K562 (cell line): ENCODE measurements around the gene SLC9A1. TPM values are rescaled to one million over a fixed set of nuclear protein-coding genes. Genes with fewer than 3 reads are reported as not detected.

Experiments used
- ASH1L ChIP-seq: fragments of 450-650 bp; IDR thresholded peaks from 2 replicates; pipeline ENCODE4 v1.6.1; 2018; ENCODE audit warnings: borderline replicate concordance, mild to moderate bottlenecking, low read depth; ENCODE audit not compliant: partially characterized antibody
- BRD4 ChIP-seq: fragments of 200-600 bp; sonication (generic); IDR thresholded peaks from 2 replicates; pipeline ENCODE4 v1.6.1; 2017; ENCODE audit warnings: inconsistent platforms
- CC2D1A ChIP-seq: fragments of 450-650 bp; IDR thresholded peaks from 2 replicates; pipeline ENCODE4 v1.6.1; 2017; ENCODE audit warnings: mild to moderate bottlenecking
- FIP1L1 ChIP-seq: fragments of 200-400 bp; formaldehyde crosslinking; IDR thresholded peaks from 2 replicates; pipeline ENCODE4 v1.6.1; 2018; ENCODE audit warnings: mild to moderate bottlenecking, low read depth, low read length; ENCODE audit not compliant: poor library complexity, severe bottlenecking
- FOS ChIP-seq: IDR thresholded peaks from 3 replicates; pipeline ENCODE4 v1.6.1; 2011; ENCODE audit not compliant: insufficient read length; ENCODE audit errors: extremely low read depth
- HCFC1 ChIP-seq: IDR thresholded peaks from 2 replicates; pipeline ENCODE4 v1.6.1; 2012; ENCODE audit warnings: low read depth, low read length, improper control_type of control experiment
- HDAC2 ChIP-seq: fragments of 450-650 bp; IDR thresholded peaks from 2 replicates; pipeline ENCODE4 v1.6.1; 2016; ENCODE audit warnings: mild to moderate bottlenecking
- MYBL2 ChIP-seq, 2 experiments: fragments of 450-650 bp in 1 of 2; sonication (generic) in 1 of 2; formaldehyde crosslinking in 1 of 2; IDR thresholded peaks; 2 replicates each; pipeline versions ENCODE4 v1.6.1 to v1.8.1; 2017 to 2022; ENCODE audit warnings: borderline replicate concordance in 1 of 2, inconsistent platforms in 1 of 2, low read depth in 1 of 2, mild to moderate bottlenecking in 1 of 2, missing genetic modification reagents in 1 of 2, moderate library complexity in 1 of 2
- NCOR1 ChIP-seq: fragments of 450-650 bp; IDR thresholded peaks from 2 replicates; pipeline ENCODE4 v1.6.1; 2016; ENCODE audit warnings: mild to moderate bottlenecking, moderate library complexity
- NFIX ChIP-seq: fragments of 250-450 bp; sonication (Bioruptor Pico); IDR thresholded peaks from 2 replicates; pipeline ENCODE4 v1.4.0; 2020; ENCODE audit warnings: low read depth, mild to moderate bottlenecking, moderate library complexity
- NONO ChIP-seq, 2 experiments: fragments of 200-400 bp in 1 of 2; fragments of 450-650 bp in 1 of 2; formaldehyde crosslinking in 1 of 2; IDR thresholded peaks; 2 replicates each; pipeline ENCODE4 v1.6.1; 2017; ENCODE audit warnings: low read depth in 2 of 2, mild to moderate bottlenecking in 2 of 2, moderate library complexity in 2 of 2, low read length in 1 of 2
- POLR3A ChIP-seq: IDR thresholded peaks from 2 replicates; pipeline ENCODE4 v1.6.1; 2011; ENCODE audit warnings: borderline replicate concordance, mild to moderate bottlenecking, moderate library complexity; ENCODE audit not compliant: insufficient read length, insufficient read depth; ENCODE audit errors: extremely low read depth
- RNF2 ChIP-seq: sonication (generic); IDR thresholded peaks from 2 replicates; pipeline ENCODE4 v1.6.1; 2016
- SAFB ChIP-seq: fragments of 200-400 bp; formaldehyde crosslinking; IDR thresholded peaks from 2 replicates; pipeline ENCODE4 v1.6.1; 2017; ENCODE audit warnings: low read depth, low read length, borderline replicate concordance
- SMAD4 ChIP-seq: fragments of 250-450 bp; sonication (Bioruptor Pico); conservative IDR thresholded peaks from 2 replicates; pipeline ENCODE4 v1.8.0; 2021; ENCODE audit warnings: inconsistent platforms, mild to moderate bottlenecking, moderate library complexity
- SMARCB1 ChIP-seq: IDR thresholded peaks from 2 replicates; pipeline ENCODE4 v1.6.1; 2011; ENCODE audit warnings: improper control_type of control experiment, low read depth; ENCODE audit not compliant: insufficient read length
- ZBTB8A ChIP-seq: fragments of 450-650 bp; IDR thresholded peaks from 2 replicates; pipeline ENCODE4 v1.6.1; 2018; ENCODE audit warnings: mild to moderate bottlenecking, moderate library complexity; ENCODE audit not compliant: partially characterized antibody
- ZNF134 ChIP-seq: fragments of 250-450 bp; sonication (Bioruptor Pico); conservative IDR thresholded peaks from 2 replicates; pipeline ENCODE4 v1.4.0; 2020
- ZNF232 ChIP-seq: sonication (generic); formaldehyde crosslinking; IDR thresholded peaks from 2 replicates; pipeline ENCODE4 v1.8.0; 2022; ENCODE audit warnings: mild to moderate bottlenecking, missing genetic modification reagents
- ZNF263 ChIP-seq: sonication (generic); formaldehyde crosslinking; IDR thresholded peaks from 2 replicates; pipeline ENCODE4 v1.8.0; 2022; ENCODE audit warnings: mild to moderate bottlenecking, missing genetic modification reagents, borderline replicate concordance
- ZNF316 ChIP-seq: fragments of 450-650 bp; IDR thresholded peaks from 2 replicates; pipeline ENCODE4 v1.6.1; 2016
- ZNF354B ChIP-seq: fragments of 250-450 bp; sonication (Bioruptor Pico); IDR thresholded peaks from 2 replicates; pipeline ENCODE4 v1.4.0; 2020
- ZNF589 ChIP-seq: fragments of 200-800 bp; sonication (Bioruptor generic); IDR thresholded peaks from 2 replicates; pipeline ENCODE4 v1.6.1; 2016; ENCODE audit warnings: low read depth, missing genetic modification characterization, missing compliant biosample characterization
- polyA plus RNA-seq, 8 experiments: library from polyadenylated mRNA; depleted of rRNA in 4 of 8; stranded (reverse) in 5 of 8; unstranded in 3 of 8; fragments of >200 nt; fragmentation: Nextera tagmentation in 2 of 8; fragmentation: Illumina TruSeq in 1 of 8; extraction: Ambion mirVana in 2 of 8; extraction: Trizol in 1 of 8; gene quantifications; 2 replicates each; pipeline versions ENCODE4 v1.2.1 to v1.2.3, GENCODE V29; 2011 to 2014; ENCODE audit warnings: inconsistent platforms in 1 of 8, missing spikeins in 1 of 8
- total RNA-seq, 7 experiments: library from RNA; depleted of rRNA in 6 of 7; stranded (reverse); fragments of >200 nt in 6 of 7; fragmentation: Illumina TruSeq in 2 of 7; extraction: Trizol in 2 of 7; gene quantifications; 2 replicates each; pipeline versions ENCODE4 v1.2.1 to v1.2.3, GENCODE V29; 2011 to 2021; ENCODE audit warnings: low replicate concordance in 1 of 7
- TF ChIP-seq, protein P1 (sequence below): fragments of 200-800 bp; sonication (Bioruptor generic); IDR thresholded peaks from 2 replicates; pipeline ENCODE4 v1.6.1; 2017; ENCODE audit warnings: missing genetic modification characterization, missing compliant biosample characterization
- TF ChIP-seq, protein P2 (sequence below), 2 experiments: IDR thresholded peaks; 2 replicates each; pipeline ENCODE4 v1.6.1; 2011; ENCODE audit warnings: borderline replicate concordance in 1 of 2, control low read depth in 1 of 2, low read depth in 1 of 2, low read length in 1 of 2, mild to moderate bottlenecking in 1 of 2, mixed read lengths in 1 of 2, moderate library complexity in 1 of 2; ENCODE audit not compliant: insufficient read depth in 1 of 2, insufficient read length in 1 of 2, poor library complexity in 1 of 2, severe bottlenecking in 1 of 2; ENCODE audit errors: extremely low read depth in 1 of 2
- TF ChIP-seq, protein P3 (sequence below): fragments of 250-450 bp; sonication (Bioruptor Pico); IDR thresholded peaks from 2 replicates; pipeline ENCODE4 v1.5.1; 2021; ENCODE audit warnings: mild to moderate bottlenecking

The SLC9A1 gene
- total and polyA plus RNA-seq, 9 of the 15 experiments (the other 6 are each of a cell fraction or from before 2014, with no cell fraction given), result 0.59 to 14.4 (median 2.0) TPM

DNA sequence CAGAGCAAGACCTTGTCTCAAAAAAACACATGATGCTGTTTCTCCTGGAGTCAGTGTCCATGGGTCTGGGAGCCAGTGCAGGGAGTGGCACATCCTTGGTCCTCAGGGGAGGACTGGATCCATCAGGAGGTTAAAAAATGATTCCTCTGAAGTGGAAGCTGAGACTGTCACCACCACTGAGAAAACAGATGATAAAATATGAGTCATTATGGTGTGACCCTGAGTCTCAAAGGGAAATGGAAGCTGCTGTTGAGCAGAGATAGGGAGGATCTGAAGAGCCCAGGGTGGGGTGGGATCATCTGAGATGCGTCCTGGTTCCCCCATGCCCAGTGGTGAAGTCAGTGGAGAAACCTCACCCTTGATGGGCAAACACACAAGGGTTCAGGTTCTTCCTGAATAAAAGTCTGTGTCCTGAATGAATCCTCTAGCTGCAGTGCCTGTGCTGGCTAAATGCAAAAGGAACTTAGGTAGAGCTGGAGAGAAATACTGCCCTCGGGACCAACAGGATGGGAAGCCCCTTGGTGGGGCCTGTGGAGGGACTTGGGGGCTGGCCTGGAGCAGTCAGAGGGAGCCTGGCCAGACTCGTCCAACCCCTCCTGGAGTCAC, 80.6 kb downstream of the SLC9A1 start (continued):
- TF ChIP-seq, protein P1, sequence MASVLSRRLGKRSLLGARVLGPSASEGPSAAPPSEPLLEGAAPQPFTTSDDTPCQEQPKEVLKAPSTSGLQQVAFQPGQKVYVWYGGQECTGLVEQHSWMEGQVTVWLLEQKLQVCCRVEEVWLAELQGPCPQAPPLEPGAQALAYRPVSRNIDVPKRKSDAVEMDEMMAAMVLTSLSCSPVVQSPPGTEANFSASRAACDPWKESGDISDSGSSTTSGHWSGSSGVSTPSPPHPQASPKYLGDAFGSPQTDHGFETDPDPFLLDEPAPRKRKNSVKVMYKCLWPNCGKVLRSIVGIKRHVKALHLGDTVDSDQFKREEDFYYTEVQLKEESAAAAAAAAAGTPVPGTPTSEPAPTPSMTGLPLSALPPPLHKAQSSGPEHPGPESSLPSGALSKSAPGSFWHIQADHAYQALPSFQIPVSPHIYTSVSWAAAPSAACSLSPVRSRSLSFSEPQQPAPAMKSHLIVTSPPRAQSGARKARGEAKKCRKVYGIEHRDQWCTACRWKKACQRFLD, result peak; percentile 92
- TF ChIP-seq ZNF316 (no peak), MYBL2 (IDR thresholded peaks at IDR 0.05; ENCODE audit: low read depth) (no peak), MYBL2 (CRISPR knock-in tag; IDR thresholded peaks at IDR 0.05; ENCODE audit: borderline replicate concordance) (no peak), ZNF232 (CRISPR knock-in tag) (no peak), ZNF354B (no peak), CC2D1A (peak; percentile 92; the same call in 1 of the 2 replicates), ZNF134 (no peak), BRD4 (no peak), SAFB (no peak), ASH1L (no peak), POLR3A (no peak), ZNF263 (peak; percentile 96), SMARCB1 (peak; percentile 51), ZBTB8A (no peak), FIP1L1 (no peak), SMAD4 (peak; percentile 66; the same call in 1 of the 2 replicates), ZNF589 (CRISPR knock-in tag) (peak; percentile 79; the same call in 1 of the 2 replicates), NFIX (CRISPR knock-in tag) (no peak), NONO (IDR thresholded peaks at IDR 0.05; ENCODE audit: low read depth in 2 of 2, low read length in 1 of 2) (no peak), FOS (peak; percentile 85), RNF2 (peak; percentile 36; the same call in 1 of the 2 replicates), HCFC1 (peak; percentile 7; the same call in 1 of the 2 replicates), HDAC2 (peak; percentile 93), NCOR1 (peak; percentile 94)
- TF ChIP-seq, protein P2, sequence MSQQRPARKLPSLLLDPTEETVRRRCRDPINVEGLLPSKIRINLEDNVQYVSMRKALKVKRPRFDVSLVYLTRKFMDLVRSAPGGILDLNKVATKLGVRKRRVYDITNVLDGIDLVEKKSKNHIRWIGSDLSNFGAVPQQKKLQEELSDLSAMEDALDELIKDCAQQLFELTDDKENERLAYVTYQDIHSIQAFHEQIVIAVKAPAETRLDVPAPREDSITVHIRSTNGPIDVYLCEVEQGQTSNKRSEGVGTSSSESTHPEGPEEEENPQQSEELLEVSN (IDR thresholded peaks at IDR 0.05; ENCODE audit: borderline replicate concordance in 1 of 2, extremely low read depth in 1 of 2, insufficient read depth in 1 of 2, insufficient read length in 1 of 2, low read depth in 1 of 2, low read length in 1 of 2, poor library complexity in 1 of 2, severe bottlenecking in 1 of 2), result no peak
- TF ChIP-seq, protein P3, sequence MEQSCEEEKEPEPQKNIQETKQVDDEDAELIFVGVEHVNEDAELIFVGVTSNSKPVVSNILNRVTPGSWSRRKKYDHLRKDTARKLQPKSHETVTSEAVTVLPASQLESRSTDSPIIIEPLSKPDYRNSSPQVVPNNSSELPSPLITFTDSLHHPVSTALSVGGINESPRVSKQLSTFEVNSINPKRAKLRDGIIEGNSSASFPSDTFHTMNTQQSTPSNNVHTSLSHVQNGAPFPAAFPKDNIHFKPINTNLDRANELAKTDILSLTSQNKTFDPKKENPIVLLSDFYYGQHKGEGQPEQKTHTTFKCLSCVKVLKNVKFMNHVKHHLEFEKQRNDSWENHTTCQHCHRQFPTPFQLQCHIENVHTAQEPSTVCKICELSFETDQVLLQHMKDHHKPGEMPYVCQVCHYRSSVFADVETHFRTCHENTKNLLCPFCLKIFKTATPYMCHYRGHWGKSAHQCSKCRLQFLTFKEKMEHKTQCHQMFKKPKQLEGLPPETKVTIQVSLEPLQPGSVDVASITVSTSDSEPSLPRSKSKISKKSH, result no peak
